Subcutaneous adipose tissue (tissue), 4 donors: ENCODE results near the gene RAB29. TPM values are rescaled to one million over a fixed set of nuclear protein-coding genes. Genes with fewer than 3 reads are reported as not detected.

Experiments used
- total RNA-seq, 4 donors: library from RNA; depleted of rRNA; stranded (reverse); fragments of >200 nt; gene quantifications; one replicate each; pipeline ENCODE4 v1.1.0, GENCODE V29; 2016
- TF ChIP-seq, protein P1 (sequence below): fragments of 450-650 bp; IDR thresholded peaks from one replicate; pipeline ENCODE4 v1.5.1; 2016; ENCODE audit warnings: low read depth, mild to moderate bottlenecking, control low read depth, antibody characterized with exemption, moderate library complexity

The RAB29 gene
- total RNA-seq, 4 donors from 2014 or later = 22.8 to 30.6 (median 24.9) TPM

DNA sequence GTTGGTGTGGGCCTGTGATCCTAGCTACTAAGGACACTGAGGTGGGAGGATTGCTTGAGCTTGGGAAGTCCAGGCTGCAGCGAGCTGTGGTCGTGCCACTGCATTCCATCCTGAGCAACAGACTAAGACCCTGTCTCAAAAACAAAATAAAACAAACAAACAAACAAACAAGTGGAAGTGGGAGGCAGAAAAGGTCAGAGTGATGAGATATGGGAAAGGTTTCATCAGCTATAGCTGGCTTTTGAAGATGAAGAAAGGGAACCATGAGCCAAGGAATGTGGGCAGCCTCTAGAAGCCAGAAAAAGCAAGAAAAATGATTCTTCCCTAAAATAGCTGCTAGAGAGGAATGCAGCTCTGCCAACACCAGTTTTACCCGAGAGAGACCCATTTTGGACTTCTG, 14.7 kb downstream of the RAB29 start:
- TF ChIP-seq, protein P1, sequence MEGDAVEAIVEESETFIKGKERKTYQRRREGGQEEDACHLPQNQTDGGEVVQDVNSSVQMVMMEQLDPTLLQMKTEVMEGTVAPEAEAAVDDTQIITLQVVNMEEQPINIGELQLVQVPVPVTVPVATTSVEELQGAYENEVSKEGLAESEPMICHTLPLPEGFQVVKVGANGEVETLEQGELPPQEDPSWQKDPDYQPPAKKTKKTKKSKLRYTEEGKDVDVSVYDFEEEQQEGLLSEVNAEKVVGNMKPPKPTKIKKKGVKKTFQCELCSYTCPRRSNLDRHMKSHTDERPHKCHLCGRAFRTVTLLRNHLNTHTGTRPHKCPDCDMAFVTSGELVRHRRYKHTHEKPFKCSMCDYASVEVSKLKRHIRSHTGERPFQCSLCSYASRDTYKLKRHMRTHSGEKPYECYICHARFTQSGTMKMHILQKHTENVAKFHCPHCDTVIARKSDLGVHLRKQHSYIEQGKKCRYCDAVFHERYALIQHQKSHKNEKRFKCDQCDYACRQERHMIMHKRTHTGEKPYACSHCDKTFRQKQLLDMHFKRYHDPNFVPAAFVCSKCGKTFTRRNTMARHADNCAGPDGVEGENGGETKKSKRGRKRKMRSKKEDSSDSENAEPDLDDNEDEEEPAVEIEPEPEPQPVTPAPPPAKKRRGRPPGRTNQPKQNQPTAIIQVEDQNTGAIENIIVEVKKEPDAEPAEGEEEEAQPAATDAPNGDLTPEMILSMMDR = no peak

DNA sequence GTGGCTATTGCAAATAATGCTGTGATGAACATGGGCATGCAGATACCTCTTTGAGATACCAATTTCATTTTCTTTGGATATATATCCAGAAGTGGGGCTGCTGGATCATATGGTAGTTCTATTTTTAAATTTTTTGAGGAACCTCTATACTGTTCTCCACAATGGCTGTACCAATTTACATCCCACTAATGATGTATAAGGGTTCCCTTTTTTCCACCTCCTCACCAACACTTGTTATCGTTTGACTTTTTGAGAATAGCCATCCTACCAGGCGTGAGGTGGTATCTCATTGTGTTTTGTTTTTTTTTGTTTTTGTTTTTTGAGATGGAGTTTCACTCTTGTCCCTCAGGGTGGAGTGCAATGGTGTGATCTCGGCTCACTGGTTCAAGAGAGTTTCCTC, 18.7 kb downstream of the RAB29 start:
- TF ChIP-seq, protein P1 = no peak

DNA sequence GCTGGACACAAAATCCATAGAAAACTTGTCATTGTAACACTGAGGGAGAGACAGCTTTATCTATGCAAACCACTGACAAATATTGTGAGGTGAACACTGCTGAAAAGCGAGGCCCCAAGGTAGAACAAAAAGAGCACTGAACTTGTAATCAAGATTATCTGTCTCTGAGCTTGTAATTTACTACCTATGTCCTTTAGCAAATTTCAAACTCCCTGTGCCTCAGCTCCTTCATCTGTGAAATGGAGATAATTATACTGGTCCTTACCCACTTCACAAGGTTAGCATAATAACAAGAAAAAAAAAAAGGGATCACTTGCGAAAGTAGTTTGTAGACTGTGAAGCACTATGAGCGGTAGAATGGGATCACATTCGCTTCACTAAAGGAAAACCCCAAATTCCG, 20.4 kb downstream of the RAB29 start:
- TF ChIP-seq, protein P1 = no peak

DNA sequence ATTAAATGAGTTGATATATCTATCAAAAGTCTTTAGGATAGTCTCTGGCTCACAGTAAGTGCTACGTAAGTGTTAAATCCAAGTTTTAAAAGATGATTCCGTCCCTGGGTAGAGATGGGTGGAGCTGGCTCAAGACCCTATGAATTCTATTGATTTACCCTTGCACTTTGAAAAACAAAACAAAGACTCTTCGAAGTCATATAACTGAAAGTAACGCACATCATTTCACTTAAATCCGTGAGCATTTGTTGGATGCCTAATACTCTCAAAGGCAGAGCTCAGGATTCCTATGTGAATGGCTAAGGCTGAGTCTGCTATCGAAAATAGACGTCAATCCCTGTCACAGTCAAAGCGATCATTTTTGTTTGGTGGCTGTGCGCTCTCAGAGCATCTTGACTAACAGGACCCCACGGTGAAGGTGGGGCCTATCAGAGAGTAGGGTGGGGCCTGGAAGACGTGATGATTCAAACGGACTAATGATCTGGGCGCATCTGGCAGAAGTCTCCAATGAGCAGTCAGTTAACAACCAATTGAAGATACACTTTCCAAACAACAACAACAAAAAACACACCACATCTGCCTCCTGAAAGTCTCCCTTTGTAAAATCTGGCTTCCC, 24.1 kb downstream of the RAB29 start:
- TF ChIP-seq, protein P1 = no peak

DNA sequence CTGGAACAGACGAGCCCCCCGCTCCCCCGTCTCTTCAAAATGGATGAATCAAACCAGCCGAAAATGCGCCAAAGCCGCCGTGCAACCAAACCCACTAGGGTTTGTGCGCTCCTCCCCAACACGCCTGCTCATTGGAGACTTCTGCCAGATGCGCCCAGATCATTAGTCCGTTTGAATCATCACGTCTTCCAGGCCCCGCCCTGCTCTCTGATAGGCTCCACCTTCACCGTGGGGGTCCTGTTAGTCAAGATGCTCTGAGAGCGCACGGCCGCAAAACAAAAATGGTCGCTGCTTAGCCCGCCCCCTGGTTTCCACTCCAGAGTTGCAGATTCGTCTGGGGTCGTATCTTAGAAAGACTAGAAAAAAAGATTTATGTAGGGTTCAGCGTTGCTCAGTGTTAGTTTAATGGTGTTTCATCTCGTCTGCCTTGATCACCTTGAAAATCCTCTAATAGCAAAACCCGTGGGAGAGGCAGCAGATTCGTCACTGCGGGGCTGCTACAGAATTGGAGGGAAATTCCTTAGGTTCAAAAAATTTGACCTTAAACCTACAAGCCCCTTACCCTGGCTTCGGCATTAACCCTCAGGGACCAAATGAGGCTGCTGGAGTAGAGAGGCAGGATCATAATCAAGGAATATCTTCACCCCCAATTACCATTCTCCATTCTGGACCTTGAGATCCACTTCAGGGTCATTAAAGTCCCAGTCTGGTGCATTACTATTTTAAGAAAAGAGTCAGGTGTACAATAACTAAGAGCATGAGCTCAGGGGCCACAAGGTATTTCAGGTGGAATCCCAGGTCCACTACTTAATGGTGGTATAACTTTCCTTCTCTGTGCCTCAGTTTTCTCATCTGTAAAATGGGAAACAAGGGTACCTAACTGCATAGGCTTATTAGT, 24.9 kb downstream of the RAB29 start, which contains the start of gene NUCKS1:
Gene NUCKS1 (minus strand): TSS at position 45 of the 898 bp plus-strand sequence. CDS start 209 bp downstream, outside the sequence.
- TF ChIP-seq, protein P1 = no peak

DNA sequence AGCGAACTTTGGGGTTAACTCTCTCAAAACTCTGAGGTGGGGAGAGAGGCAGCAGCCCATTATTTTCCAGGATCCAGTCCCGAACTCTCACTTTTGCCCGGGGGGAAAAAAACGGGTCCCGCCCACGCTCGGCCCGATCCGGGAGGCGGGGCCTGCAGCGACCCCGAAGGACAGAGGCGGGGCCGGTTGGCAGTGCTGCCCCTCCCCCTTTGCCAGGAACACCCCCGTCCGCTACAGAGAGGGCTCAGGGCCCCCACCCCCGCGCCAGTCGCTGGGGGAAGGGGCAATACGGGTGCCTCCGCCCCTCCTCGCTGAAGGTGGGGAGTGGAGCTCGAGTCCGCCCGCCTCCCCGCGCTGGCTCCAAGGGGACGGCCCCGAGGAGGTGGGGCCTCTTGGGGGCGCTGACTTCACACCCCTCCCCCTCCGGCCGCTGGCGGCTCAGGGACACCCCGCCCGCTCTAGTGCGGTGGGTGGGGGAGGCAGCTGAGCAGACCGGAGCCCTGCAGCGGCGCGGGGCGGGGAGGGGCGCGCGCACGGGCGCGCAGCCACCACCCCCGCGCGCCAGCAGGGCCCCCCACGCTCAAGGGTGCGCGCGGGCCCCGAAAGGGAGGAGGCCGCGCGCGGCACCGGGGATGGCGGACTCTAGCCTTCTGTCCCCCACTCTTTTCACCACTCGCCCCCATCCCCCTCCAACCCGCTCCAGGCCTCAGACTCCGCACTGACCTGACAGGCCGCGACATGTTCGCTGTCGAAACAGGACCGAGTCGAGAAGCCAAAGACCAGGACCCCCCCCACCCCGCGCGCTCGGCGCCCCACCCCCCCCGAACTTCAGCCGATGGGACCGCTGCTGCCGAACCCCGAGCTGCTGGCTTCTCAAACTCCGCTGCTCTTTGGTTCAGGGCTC, 25.8 kb downstream of the RAB29 start:
- TF ChIP-seq, protein P1 = no peak
